Subcutaneous adipose tissue (tissue), 4 donors: ENCODE data around the gene RNF8. TPM values are rescaled to one million over a fixed set of nuclear protein-coding genes. Genes with fewer than 3 reads are reported as not detected.

Experiments used
- total RNA-seq, 4 donors: library from RNA; depleted of rRNA; stranded (reverse); fragments of >200 nt; gene quantifications; one replicate each; pipeline ENCODE4 v1.1.0, GENCODE V29; 2016
- TF ChIP-seq, protein P1 (sequence below): fragments of 450-650 bp; IDR thresholded peaks from one replicate; pipeline ENCODE4 v1.5.1; 2016; ENCODE audit warnings: low read depth, mild to moderate bottlenecking, control low read depth, antibody characterized with exemption, moderate library complexity

The RNF8 gene
- total RNA-seq, 4 donors from 2014 or later, result 8.8 to 15.0 (median 14.1) TPM

- TF ChIP-seq, protein P1, sequence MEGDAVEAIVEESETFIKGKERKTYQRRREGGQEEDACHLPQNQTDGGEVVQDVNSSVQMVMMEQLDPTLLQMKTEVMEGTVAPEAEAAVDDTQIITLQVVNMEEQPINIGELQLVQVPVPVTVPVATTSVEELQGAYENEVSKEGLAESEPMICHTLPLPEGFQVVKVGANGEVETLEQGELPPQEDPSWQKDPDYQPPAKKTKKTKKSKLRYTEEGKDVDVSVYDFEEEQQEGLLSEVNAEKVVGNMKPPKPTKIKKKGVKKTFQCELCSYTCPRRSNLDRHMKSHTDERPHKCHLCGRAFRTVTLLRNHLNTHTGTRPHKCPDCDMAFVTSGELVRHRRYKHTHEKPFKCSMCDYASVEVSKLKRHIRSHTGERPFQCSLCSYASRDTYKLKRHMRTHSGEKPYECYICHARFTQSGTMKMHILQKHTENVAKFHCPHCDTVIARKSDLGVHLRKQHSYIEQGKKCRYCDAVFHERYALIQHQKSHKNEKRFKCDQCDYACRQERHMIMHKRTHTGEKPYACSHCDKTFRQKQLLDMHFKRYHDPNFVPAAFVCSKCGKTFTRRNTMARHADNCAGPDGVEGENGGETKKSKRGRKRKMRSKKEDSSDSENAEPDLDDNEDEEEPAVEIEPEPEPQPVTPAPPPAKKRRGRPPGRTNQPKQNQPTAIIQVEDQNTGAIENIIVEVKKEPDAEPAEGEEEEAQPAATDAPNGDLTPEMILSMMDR, result no peak
Measured at GRCh38 chr6:37381579-37381978, 27.8 kb downstream of the RNF8 start.

DNA sequence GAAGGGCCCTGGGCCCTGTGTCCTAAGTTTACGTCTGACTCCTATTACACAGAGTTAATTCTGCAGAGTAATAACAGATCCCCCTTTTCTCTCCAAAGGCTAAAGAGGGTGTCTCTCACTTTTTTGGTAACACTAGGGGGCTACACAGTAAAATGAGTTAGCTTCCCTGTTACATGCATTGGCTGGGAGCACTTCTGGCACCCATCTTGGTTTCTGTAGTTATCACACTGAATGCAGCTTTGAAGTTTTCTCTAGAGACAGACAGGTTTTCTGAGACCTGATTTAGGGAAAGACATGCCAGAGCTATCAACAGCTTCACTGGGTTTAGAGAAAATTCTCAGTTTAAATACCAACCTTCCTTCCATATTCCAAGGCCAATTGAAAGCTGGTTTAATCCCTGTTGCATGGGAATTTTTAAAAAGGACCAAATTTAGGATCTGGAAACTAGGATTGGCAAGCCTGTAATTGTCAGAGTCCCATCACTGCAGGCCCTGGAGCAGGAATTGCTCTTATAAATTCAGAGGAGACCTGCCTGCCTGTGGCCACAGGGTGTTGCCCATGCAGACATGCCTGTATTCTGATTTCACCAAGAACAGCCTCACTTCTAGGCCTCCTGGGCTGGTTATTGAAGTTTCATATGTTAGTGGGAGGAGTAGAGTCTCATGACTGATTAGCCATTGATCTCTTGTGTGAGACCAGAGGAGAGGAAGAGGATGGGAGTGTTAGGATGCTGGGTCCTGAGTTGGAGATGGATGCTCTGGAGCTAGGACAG, 29.4 kb downstream of the RNF8 start:
- TF ChIP-seq, protein P1, result no peak

DNA sequence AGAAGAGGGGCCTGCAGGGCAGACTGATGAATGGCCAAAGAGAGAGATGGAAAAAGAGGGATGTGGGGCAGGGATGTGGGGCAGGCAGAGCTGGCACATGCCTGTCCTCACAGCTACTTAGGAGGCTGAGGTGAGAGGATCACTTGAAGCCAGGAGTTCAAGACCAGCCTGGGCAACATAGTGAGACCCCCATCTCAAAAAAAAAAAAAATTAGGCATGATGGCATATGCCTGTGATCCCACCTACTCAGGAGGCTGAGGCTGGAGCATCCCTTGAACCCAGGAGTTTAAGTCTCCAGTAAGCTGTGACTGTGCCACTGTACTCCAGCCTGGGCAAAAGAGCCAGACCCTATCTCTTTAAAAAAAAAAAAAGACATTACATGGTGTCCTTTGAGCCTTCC, 34.8 kb downstream of the RNF8 start:
- TF ChIP-seq, protein P1, result no peak

DNA sequence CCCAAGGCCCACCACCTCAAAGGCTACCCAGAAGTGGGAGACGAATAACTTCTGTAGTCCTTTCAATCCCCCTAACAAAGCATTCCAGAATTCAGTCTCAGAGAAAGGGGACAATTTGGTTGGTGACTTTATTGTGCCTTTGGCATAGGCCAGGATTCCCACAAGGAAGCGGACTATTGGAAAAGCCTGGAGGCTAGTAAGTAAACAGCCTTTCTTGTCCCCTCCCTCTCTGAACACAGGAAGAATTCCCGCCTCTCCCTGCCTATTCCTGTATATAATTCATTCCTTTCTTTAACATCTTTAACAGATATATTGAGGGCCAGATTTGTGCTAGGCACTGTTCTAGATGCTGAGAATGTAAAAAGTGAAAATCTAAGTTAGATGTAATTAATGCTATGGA, 36.1 kb downstream of the RNF8 start:
- TF ChIP-seq, protein P1, result no peak

GRCh38 chr6:37391120-37391519, 37.3 kb downstream of the RNF8 start:
- TF ChIP-seq, protein P1, result no peak

DNA sequence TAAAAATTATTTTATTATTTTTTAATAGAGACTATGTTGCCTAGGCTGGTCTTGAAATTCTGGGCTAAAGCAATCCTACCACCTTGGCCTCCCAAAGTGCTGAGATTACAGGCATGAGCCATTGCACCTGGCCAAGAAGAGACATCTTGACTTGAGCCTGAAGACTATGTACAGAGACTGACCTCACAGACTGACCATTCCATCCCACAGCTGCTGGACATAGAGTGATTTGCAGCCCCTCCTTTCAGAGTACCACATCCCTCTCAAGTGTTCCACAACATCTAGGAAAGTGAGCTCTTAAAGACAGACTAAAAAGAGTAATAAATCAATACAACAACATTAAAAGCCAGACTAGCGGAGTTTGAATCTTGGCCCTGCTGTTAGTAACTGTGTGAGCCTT, 39.0 kb downstream of the RNF8 start:
- TF ChIP-seq, protein P1, result no peak

DNA sequence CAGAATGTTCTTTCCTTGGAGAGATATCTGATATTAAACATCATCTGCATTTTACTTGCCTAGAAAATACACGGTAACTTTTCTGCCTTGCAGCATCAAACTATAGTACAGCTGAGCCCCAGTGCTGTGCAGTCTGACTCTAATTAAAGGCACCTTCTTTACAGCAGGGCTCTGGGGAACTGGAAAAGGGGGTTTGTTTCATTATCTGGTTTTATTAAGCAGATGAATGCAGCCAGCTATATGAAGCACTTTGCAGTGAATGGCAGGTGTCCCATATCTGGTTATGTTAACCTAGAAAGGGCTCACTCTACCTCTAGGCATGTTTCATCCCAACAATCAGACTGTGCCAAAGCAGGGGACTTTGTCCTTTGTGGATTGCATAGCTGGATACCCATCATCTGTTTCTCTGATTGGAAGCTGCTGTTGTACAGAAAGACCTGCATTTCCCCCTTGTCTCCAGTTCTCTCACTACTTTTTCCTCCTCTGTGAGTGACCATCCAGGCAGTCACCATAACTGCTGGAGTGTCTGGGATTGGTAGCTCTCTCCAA, 39.7 kb downstream of the RNF8 start:
- TF ChIP-seq, protein P1, result no peak
